Gastrocnemius medialis (tissue), 4 donors: Measurements from ENCODE around the gene CDK2AP2. TPM values are rescaled to one million over a fixed set of nuclear protein-coding genes. Genes with fewer than 3 reads are reported as not detected.

Source experiments
- ATAC-seq, 2 donors: fragments of 150-250 bp; one replicate each; pipeline ENCODE4 v1.9.1; 2016
- DNase-seq, 2 donors: peaks; one replicate each; pipeline ENCODE4 v3.0.0-alpha.2; 2019
- H3K27ac ChIP-seq, 4 donors: fragments of 200-600 bp; sonication (generic); 1 replicate in 1 of 4; 2 replicates in 3 of 4; pipeline ENCODE4 v1.5.1; 2016 to 2018; ENCODE audit warnings: mild to moderate bottlenecking in 2 of 4, moderate library complexity in 1 of 4
- H3K27me3 ChIP-seq, 3 donors: fragments of 200-600 bp; sonication (generic) in 2 of 3; 1 replicate in 1 of 3; 2 replicates in 2 of 3; pipeline versions ENCODE4 v1.5.1 to v1.6.0; 2016 to 2019; ENCODE audit warnings: mild to moderate bottlenecking in 1 of 3, moderate library complexity in 1 of 3
- H3K36me3 ChIP-seq, 2 donors: fragments of 200-600 bp; sonication (generic) in 1 of 2; one replicate each; pipeline ENCODE4 v1.5.1; 2017 to 2018
- H3K4me1 ChIP-seq, 2 donors: fragments of 200-600 bp; sonication (generic) in 1 of 2; one replicate each; pipeline ENCODE4 v1.5.1; 2016 to 2017; ENCODE audit warnings: mild to moderate bottlenecking in 2 of 2
- H3K4me3 ChIP-seq, 4 donors: fragments of 200-600 bp; sonication (generic) in 3 of 4; 1 replicate in 1 of 4; 2 replicates in 3 of 4; pipeline ENCODE4 v1.5.1; 2016 to 2019; ENCODE audit warnings: mild to moderate bottlenecking in 2 of 4
- H3K9me3 ChIP-seq, 3 donors: fragments of 200-600 bp; sonication (generic) in 2 of 3; 1 replicate in 1 of 3; 2 replicates in 2 of 3; pipeline ENCODE4 v1.5.1; 2016 to 2019
- CTCF ChIP-seq, 5 experiments: fragments of 450-650 bp in 3 of 5; fragments of 200-600 bp in 2 of 5; sonication (generic) in 2 of 5; IDR thresholded peaks in 4 of 5; conservative IDR thresholded peaks in 1 of 5; 1 replicate in 4 of 5; 2 replicates in 1 of 5; pipeline ENCODE4 v1.5.1; 2016 to 2019; ENCODE audit warnings: antibody characterized with exemption in 5 of 5, mild to moderate bottlenecking in 3 of 5, moderate library complexity in 3 of 5
- POLR2A ChIP-seq, 2 donors: fragments of 450-650 bp; IDR thresholded peaks; one replicate each; pipeline ENCODE4 v1.6.1; 2017; ENCODE audit warnings: antibody characterized with exemption in 2 of 2, mild to moderate bottlenecking in 2 of 2, moderate library complexity in 2 of 2
- in situ Hi-C, 4 donors: fragments of 200-750 bp; cut with MboI; loops; one replicate each; pipeline versions ENCODE4 v1.15.0 to v1.8.0; 2017; ENCODE audit warnings: low sequenced_read_pairs in 4 of 4
- intact Hi-C: fragments of 100-400 bp; cut with DNase I; formaldehyde crosslinking; loops from one replicate; pipeline ENCODE4 v1.15.1; 2023; ENCODE audit warnings: low total_unique reads
- total RNA-seq, 4 donors: library from RNA; depleted of rRNA; stranded (reverse); fragments of >200 nt; gene quantifications; one replicate each; pipeline versions ENCODE4 v1.1.0 to v1.2.3, GENCODE V29; 2016

Gene CDK2AP2
- total RNA-seq, 4 donors from 2014 or later = 24.1 to 47.5 (median 37.3) TPM

- Histone ChIP-seq H3K4me1 (peaks cover 26 to 35% of the 10 kb centered on the region in 2 donors), H3K27me3 (peaks cover 0 to 13% (median 0%) of the 10 kb centered on the region in 3 donors), H3K9me3 (no peaks in the 10 kb centered on the region), H3K4me3 (peak overlapping the region; percentile 56 to 66 (median 63)), H3K27ac (peak overlapping the region; percentile 94 to 99 (median 96)), H3K36me3 (peaks cover 0 to 4% of the 10 kb centered on the region in 2 donors)
- ATAC-seq = peak; percentile 42 to 61
- DNase-seq = peak; percentile 76 to 92
- peak; percentile 32 to 56 for TF ChIP-seq POLR2A (IDR thresholded peaks at IDR 0.05)
- TF ChIP-seq CTCF (IDR thresholded peaks at IDR 0.05 in 4 of 5, conservative IDR thresholded peaks at IDR 0.05 in 1 of 5) = peak; percentile 95 to 98 (median 96)
- in situ Hi-C loops = loop anchor here in 3 of 4 donors (10.0 kb wide), 1 partner anchor 111 kb away; the partner anchor contains the start of gene RAD9A (in 3 of the 3)
- intact Hi-C loops = loop anchor here (1.0 to 2.0 kb wide), 4 partner anchors 23 to 104 kb away; partner anchors contain the start of genes AIP, GSTP1, PPP1CA and RPS6KB2
Measured at GRCh38 chr11:67505605-67506396, 2.2 kb downstream of the CDK2AP2 start.

DNA sequence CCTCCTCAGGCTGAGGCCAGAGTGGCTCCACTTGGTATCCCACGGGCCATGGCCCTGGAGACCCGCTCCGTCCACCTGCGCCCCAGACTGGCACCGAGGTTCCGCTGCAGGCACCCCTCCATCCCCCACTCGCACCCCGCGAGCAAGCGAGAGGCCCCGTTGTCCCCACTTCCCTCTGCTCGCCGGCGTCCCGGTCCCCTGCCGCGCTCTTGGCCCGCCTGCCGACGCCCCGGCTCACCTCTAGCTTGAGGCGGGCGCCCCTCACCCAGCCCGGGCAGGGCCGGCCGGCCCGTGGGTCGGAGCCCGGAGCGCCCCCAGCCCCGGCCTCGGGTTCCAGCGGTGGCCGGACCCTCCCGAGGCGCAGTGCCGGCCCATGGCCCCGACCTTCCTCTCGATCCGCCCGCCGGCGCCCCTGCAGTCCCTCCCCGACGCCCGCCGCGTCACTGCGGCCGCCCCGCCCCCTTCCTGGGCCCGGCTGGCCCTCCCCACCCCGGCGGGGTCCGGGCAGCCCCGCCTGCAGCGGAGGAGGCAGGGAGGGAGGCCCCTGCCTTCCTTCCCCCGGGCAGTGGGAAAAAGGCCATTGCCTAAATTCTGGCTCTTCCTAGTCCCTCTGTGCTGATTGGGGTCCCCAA, 2.9 kb downstream of the CDK2AP2 start, which contains the start of gene PITPNM1:
Gene PITPNM1 (minus strand): TSS at position 414 of the 632 bp plus-strand sequence. CDS start 1,183 bp downstream, outside the sequence.
- intact Hi-C loops = no loop called here
- TF ChIP-seq CTCF (IDR thresholded peaks at IDR 0.05 in 4 of 5, conservative IDR thresholded peaks at IDR 0.05 in 1 of 5) = no peak
- TF ChIP-seq POLR2A (IDR thresholded peaks at IDR 0.05) = peak; percentile 49 to 59
- Histone ChIP-seq H3K4me3 (peak within 1 kb of the TSS; percentile 56 to 66 (median 63)), H3K27ac (peak within 1 kb of the TSS; percentile 94 to 99 (median 96)), H3K9me3 (no peaks in the 10 kb centered on the region), H3K27me3 (peaks cover 0 to 13% (median 0%) of the 10 kb centered on the region in 3 donors), H3K36me3 (peaks cover 0 to 4% of the 10 kb centered on the region in 2 donors), H3K4me1 (peaks cover 26 to 35% of the 10 kb centered on the region in 2 donors)
- DNase-seq (peak in 1 of 2 donors; percentile 39), ATAC-seq (peak in 1 of 2 donors; percentile 4)
- in situ Hi-C loops = loop anchor here in 3 of 4 donors (10.0 kb wide), 1 partner anchor 110 kb away; the partner anchor contains the start of gene RAD9A (in 3 of the 3)

GRCh38 chr11:67504005-67504949, 3.7 kb downstream of the CDK2AP2 start:
- intact Hi-C loops (no loop called here), in situ Hi-C loops (loop anchor here in 3 of 4 donors (10.0 kb wide), 1 partner anchor 109 kb away; the partner anchor contains the start of gene RAD9A (in 3 of the 3))
- ATAC-seq = no peak
- H3K4me1 ChIP-seq = peaks cover 26 to 35% of the 10 kb centered on the region in 2 donors
- H3K27me3 ChIP-seq = peaks cover 0 to 13% (median 0%) of the 10 kb centered on the region in 3 donors
- peak overlapping the region; percentile 94 to 99 (median 96) for H3K27ac ChIP-seq
- DNase-seq = no peak
- TF ChIP-seq POLR2A (IDR thresholded peaks at IDR 0.05) = no peak
- TF ChIP-seq CTCF (IDR thresholded peaks at IDR 0.05 in 4 of 5, conservative IDR thresholded peaks at IDR 0.05 in 1 of 5) = no peak
- H3K4me3 ChIP-seq = peak overlapping the region; percentile 56 to 66 (median 63)
- no peaks in the 10 kb centered on the region for H3K9me3 ChIP-seq
- H3K36me3 ChIP-seq = peaks cover 0 to 4% of the 10 kb centered on the region in 2 donors
